Prostate gland (tissue), 2 donors: ENCODE results near the gene ZNF558.

Source experiments
- CTCF ChIP-seq, 4 experiments: fragments of 200-600 bp in 2 of 4; fragments of 450-650 bp in 2 of 4; sonication (generic) in 2 of 4; IDR thresholded peaks; 1 replicate in 3 of 4; 2 replicates in 1 of 4; pipeline ENCODE4 v1.5.1; 2016 to 2019; ENCODE audit warnings: antibody characterized with exemption in 4 of 4, mild to moderate bottlenecking in 2 of 4, moderate library complexity in 2 of 4
- POLR2A ChIP-seq: fragments of 450-650 bp; IDR thresholded peaks from one replicate; pipeline ENCODE4 v1.6.1; 2016; ENCODE audit warnings: antibody characterized with exemption, mild to moderate bottlenecking
- POLR2AphosphoS5 ChIP-seq: sonication (generic); formaldehyde crosslinking; IDR thresholded peaks from one replicate; pipeline ENCODE4 v1.6.1; 2017; ENCODE audit warnings: antibody characterized with exemption

- TF ChIP-seq CTCF (IDR thresholded peaks at IDR 0.05) (peak in 2 of 4 experiments; percentile 16 to 55), POLR2A (peak; percentile 71), POLR2AphosphoS5 (peak; percentile 50)
Measured at GRCh38 chr19:8832132-8833021, at the start of gene ZNF558, which contains the start of gene MBD3L1.
